Right lobe of liver (tissue), 6 donors: Measurements from ENCODE around the gene RIMBP2. TPM values are rescaled to one million over a fixed set of nuclear protein-coding genes. Genes with fewer than 3 reads are reported as not detected.

Experiments used
- ATAC-seq, 4 donors: fragments of 200-7000 bp; cut with Tn5 transposase; one replicate each; pipeline ENCODE4 v1.9.1; 2020; ENCODE audit warnings: mild to moderate bottlenecking in 4 of 4, moderate library complexity in 4 of 4
- DNase-seq, 3 donors: peaks; one replicate each; pipeline ENCODE4 v3.0.0-alpha.2; 2020
- H3K27ac ChIP-seq, 3 donors: fragments of 200-600 bp; one replicate each; pipeline ENCODE4 v1.8.0; 2022
- H3K27me3 ChIP-seq, 2 donors: fragments of 200-600 bp; one replicate each; pipeline ENCODE4 v1.8.0; 2022
- H3K36me3 ChIP-seq, 4 donors: fragments of 200-600 bp; sonication (generic) in 1 of 4; one replicate each; pipeline versions ENCODE4 v1.5.1 to v1.8.0; 2017 to 2022; ENCODE audit warnings: control low read depth in 1 of 4
- H3K4me1 ChIP-seq, 4 donors: fragments of 200-600 bp; sonication (generic) in 1 of 4; one replicate each; pipeline versions ENCODE4 v1.5.1 to v1.8.0; 2017 to 2022; ENCODE audit warnings: control low read depth in 1 of 4
- H3K4me3 ChIP-seq, 3 donors: fragments of 200-600 bp; one replicate each; pipeline ENCODE4 v1.8.0; 2022
- H3K9me3 ChIP-seq, 4 donors: fragments of 200-600 bp; sonication (generic) in 1 of 4; one replicate each; pipeline versions ENCODE4 v1.5.1 to v1.8.0; 2017 to 2022; ENCODE audit warnings: control low read depth in 1 of 4
- CTCF ChIP-seq, 4 donors: fragments of 200-600 bp in 3 of 4; fragments of 450-650 bp in 1 of 4; IDR thresholded peaks; one replicate each; pipeline versions ENCODE4 v1.5.1 to v1.8.0; 2016 to 2022; ENCODE audit warnings: antibody characterized with exemption in 4 of 4, mild to moderate bottlenecking in 2 of 4
- POLR2A ChIP-seq: fragments of 450-650 bp; IDR thresholded peaks from one replicate; pipeline ENCODE4 v1.6.1; 2017; ENCODE audit warnings: antibody characterized with exemption, mild to moderate bottlenecking
- WGBS: methylation state at CpG from one replicate; pipeline ENCODE4 v1.1.6; 2018; ENCODE audit warnings: low coverage, low lambda C conversion rate; ENCODE audit not compliant: insufficient coverage; ENCODE audit errors: missing lambda C conversion rate; 5-methylcytosine and 5-hydroxymethylcytosine counted together
- intact Hi-C, 2 donors: fragments of 100-400 bp; cut with DNase I; formaldehyde crosslinking; loops; one replicate each; pipeline versions ENCODE4 v1.11.2 to v1.14.1; 2022
- total RNA-seq, 6 experiments: library from RNA; depleted of rRNA in 2 of 6; stranded (reverse); fragments of >200 nt in 2 of 6; fragmentation: NEBNext Ultra II Directional in 3 of 6; extraction: Animal tissue kit (Norgen Biotek cat#: 25700) in 3 of 6; gene quantifications; one replicate each; pipeline versions ENCODE4 v1.1.0 to v1.2.4, GENCODE V29; 2016 to 2023
- donor health status: DM: no; HTN: yes; CAD: no.
- donor health status: DM: no; HTN: no; CAD: no.
- donor health status: DM: no; HTN: no; CAD: no.
- donor health status: DM: no; HTN: yes; CAD: no.
- donor health status: DM: no; HTN: yes; CAD: no.

The RIMBP2 gene
- total RNA-seq, 6 experiments from 2014 or later = 0.04 to 0.19 TPM; not detected in 4

- H3K4me3 ChIP-seq = no peak overlapping the region
- TF ChIP-seq CTCF (IDR thresholded peaks at IDR 0.05) = no peak
- no peak for TF ChIP-seq POLR2A
- DNase-seq (no peak), ATAC-seq (no peak)
- no peaks in the 10 kb centered on the region for H3K36me3 ChIP-seq
- no peaks in the 10 kb centered on the region for H3K4me1 ChIP-seq
- H3K27me3 ChIP-seq = no peaks in the 10 kb centered on the region
- 41% methylated on average over 2 of the region's 6 CpGs for WGBS
- no peaks in the 10 kb centered on the region for H3K9me3 ChIP-seq
- H3K27ac ChIP-seq = no peak overlapping the region
- intact Hi-C loops = no loop called here
These were observed 149.5 kb downstream of the RIMBP2 start for GRCh38 chr12:130566446-130567155.

DNA sequence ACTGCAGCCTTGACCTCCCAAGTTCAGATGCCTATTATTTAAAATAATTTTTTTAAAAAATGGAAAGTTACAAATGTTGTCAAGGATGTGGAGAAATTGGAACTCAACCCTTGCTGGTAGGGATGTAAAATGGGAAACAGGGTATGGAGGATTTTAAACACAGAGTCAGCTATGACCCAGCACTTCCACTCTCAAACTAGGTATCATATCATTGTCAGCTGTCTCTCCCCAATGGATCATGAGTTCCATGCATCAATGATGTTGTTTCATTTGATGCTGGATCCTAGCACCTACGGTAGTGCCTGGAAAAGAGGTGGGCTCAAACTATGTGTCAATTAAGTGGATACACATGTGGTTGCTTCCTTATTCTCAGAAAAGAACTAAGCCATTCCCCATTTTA lies 150.9 kb downstream of the RIMBP2 start:
- no peak overlapping the region for H3K4me3 ChIP-seq
- no peak for DNase-seq
- no peaks in the 10 kb centered on the region for H3K4me1 ChIP-seq
- TF ChIP-seq CTCF (IDR thresholded peaks at IDR 0.05) = no peak
- TF ChIP-seq POLR2A = no peak
- H3K27ac ChIP-seq = no peak overlapping the region
- ATAC-seq = no peak
- intact Hi-C loops = no loop called here
- WGBS = 44% methylated on average over 1 of the region's 1 CpG
- H3K36me3 ChIP-seq = no peaks in the 10 kb centered on the region
- no peaks in the 10 kb centered on the region for H3K27me3 ChIP-seq
- no peaks in the 10 kb centered on the region for H3K9me3 ChIP-seq

GRCh38 chr12:130563323-130563722 lies 152.8 kb downstream of the RIMBP2 start:
- intact Hi-C loops = no loop called here
- no peak for ATAC-seq
- Histone ChIP-seq H3K27me3 (no peaks in the 10 kb centered on the region), H3K36me3 (no peaks in the 10 kb centered on the region), H3K27ac (no peak overlapping the region), H3K9me3 (no peaks in the 10 kb centered on the region), H3K4me3 (no peak overlapping the region), H3K4me1 (no peaks in the 10 kb centered on the region)
- no peak for TF ChIP-seq POLR2A
- no peak for TF ChIP-seq CTCF (IDR thresholded peaks at IDR 0.05)
- no peak for DNase-seq
- WGBS = 72% methylated on average over 2 of the region's 2 CpGs

DNA sequence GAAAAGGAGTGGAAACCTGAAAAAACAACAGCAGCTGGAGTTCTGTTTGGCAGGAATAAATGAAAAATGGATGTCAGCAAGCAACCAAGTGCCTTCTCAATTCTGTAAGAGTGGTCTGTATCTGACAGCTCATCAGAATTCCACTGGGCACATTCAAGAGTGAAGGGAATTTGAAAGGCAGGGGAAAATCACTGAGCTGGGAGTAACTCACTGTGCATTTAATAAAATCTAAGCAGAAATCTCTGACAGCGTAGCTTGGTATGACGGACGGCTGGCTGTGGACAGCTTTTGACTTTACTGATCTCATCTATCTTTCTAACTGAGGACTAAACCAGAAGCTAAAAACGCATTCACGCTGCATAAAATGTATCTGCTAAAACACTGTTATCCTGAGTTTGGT lies 153.4 kb downstream of the RIMBP2 start:
- H3K9me3 ChIP-seq = no peaks in the 10 kb centered on the region
- TF ChIP-seq POLR2A (no peak), CTCF (IDR thresholded peaks at IDR 0.05) (no peak)

More for the DNA sequence above, 153.4 kb downstream of the RIMBP2 start:
- intact Hi-C loops = no loop called here
- Histone ChIP-seq H3K27ac (no peak overlapping the region), H3K27me3 (no peaks in the 10 kb centered on the region), H3K4me3 (no peak overlapping the region), H3K36me3 (no peaks in the 10 kb centered on the region), H3K4me1 (no peaks in the 10 kb centered on the region)
- no peak for DNase-seq
- ATAC-seq = no peak
- 63% methylated on average over 5 of the region's 5 CpGs for WGBS
